HG02981 (cell line): ENCODE data around the gene TEAD4.

ENCODE experiments used
- ATAC-seq: cut with Tn5 transposase; IDR thresholded peaks from one replicate; pipeline ENCODE4 v1.9.1; 2021; ENCODE audit warnings: mild to moderate bottlenecking, moderate library complexity; ENCODE audit not compliant: unreplicated experiment

Gene TEAD4

DNA sequence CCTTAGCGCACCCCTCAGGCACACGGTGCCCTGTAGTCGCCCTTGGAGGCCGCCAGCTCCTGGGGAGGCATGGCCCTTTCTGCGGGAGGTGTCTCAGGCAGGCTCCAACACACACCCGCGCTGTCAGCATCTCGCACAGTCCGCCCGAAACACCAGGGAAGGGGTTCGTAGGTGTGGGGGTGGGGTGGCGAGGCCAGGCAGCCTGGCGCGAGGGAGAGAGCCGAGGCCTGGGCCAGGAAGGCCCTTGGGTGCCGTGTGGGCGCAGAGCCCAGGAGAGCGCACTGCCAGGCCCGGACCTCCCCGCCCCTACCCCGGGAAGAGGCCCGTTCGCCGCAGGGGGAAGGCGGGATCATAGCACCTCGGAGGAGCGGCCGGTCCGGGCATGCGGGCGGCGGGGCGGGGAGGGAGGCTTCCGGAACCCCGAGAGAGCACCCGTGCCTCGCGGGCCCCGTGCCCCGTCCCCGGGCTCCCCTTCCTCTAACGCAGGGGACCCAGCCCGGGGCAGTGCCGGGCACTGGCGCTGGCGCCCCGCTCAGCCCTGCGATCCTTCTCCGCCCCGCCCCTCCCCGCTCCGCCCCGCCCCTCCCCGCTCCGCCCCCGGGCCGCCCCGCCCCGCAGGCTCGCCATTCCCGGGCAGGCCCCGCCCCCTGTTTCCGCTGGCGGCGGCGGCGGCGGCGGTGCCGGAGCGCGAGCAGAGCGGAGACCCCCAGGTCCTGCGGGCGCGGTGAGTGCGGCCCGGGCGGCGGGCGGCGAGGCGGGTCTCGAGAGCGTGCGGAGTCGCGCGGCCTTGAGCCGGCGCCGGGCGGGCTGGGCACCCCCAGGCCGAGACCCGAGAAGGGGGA, 117.8 kb downstream of the TEAD4 start, which contains the start of gene TSPAN9:
Gene TSPAN9 (plus strand): TSS at position 650 of the 842 bp plus-strand sequence. CDS start 123,815 bp downstream, outside the sequence.
- peak; percentile 61 for ATAC-seq

DNA sequence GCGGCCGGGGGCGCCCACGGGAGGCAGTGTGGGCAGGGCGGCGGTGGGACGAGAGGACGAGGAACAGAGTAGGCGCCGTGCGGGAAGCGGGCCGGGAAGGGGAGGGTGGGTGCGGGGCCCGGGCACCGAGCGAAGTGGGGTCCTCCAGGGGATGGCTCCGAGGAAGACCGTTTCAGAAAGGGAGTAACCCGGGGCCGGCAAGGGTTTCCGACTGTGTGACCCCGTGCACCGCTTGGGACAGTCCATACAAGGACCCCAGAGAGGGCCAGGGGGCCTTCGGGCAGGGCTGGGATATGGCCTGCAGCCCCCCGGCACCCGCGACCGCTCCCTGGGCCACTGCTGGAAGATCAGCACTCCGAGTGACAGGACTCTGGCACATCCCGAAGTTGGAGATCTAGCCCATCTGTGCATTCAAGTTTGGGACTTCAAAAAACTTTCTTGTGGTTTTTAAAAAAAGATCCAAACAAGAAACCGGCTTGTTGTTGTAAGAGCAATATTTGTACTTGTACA, 118.4 kb downstream of the TEAD4 start:
- peak; percentile 7 for ATAC-seq

DNA sequence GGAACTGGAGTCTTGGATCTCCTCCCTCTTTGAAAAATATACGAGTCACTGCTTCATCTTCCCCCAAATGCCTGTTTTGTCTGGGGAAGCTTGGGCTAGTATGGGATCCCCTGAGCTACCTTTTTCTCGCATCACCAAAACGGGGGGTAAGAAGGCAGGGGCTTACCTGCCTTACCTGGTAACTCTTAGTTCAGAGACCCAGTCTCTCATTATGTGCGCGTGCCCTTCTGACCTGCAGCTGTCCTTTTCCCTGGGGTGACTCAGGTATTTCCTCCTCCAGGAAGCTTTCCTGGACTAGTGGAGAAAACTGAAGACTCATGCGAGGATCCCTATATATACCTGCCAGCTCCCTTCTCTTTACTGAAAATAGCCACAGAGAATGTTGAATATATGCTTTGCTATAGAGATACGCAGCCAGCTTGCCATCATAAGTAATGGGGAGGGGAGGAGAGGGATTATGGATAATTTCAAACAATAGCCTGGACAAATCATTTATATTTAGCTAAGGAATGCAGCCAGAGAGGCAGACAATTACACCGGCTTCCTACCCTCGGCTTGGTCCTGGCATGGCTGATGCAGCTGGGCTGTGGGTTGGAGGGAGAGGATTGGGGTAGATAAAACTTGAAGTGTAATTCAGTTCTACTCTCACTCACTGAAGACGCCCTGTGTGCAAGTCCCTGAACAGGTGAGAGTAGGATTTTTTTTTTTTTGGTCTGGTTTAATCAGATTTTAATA, 119.1 kb downstream of the TEAD4 start:
- ATAC-seq: no peak

DNA sequence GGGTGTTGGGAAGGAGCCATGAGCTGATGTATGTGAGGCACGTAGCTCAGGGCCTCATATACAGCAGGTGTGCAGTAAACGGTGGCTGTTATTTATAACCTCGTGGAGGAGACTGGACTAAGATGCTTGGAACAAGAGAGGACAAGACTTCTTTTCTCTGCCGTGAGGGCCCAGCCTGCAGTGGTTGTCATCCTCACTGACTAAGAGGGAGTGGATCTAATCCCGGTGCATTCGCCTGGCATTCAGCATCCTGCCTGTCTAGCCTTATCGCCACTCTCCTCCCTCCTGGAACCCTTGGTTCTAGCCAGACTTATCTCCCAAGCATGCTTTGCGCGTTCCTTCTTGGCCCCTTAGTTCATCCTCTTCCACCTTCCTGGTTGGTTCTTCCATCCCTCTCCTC, 121.9 kb downstream of the TEAD4 start:
- no peak for ATAC-seq

GRCh38 chr12:3081886-3082285, 122.7 kb downstream of the TEAD4 start:
- no peak for ATAC-seq

DNA sequence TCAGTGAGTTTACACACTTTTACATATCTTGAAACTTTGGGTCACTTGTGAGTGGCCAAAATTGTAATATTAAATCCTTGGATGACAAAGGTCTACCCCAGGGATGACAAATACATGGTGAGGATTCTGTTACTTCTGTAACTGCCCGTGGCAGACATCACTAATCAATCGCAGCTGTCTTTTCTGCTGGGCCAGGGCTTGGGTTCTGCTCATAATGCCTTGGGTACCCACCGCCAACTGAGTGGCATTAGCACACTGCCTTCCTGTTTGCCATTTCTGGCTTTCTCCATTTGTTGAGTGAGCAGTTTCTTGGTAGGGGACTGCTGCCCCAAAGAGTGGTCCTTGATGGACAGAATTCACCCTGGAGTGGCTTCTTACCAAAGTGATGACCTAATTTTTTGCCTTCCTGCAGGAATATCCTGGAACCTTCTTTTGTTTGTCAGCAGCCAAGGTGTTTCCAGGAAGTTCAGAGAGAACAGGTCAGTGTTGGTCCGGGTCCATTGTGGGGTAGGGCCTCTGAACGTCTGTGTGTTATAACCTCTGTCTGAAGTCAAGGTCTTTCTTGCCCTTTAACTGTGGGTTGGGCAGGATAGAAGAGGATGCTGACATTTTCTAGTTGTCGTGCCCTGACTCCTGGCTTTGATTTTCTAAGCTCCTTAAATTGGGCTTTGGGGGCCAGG, 124.2 kb downstream of the TEAD4 start:
- ATAC-seq: no peak

DNA sequence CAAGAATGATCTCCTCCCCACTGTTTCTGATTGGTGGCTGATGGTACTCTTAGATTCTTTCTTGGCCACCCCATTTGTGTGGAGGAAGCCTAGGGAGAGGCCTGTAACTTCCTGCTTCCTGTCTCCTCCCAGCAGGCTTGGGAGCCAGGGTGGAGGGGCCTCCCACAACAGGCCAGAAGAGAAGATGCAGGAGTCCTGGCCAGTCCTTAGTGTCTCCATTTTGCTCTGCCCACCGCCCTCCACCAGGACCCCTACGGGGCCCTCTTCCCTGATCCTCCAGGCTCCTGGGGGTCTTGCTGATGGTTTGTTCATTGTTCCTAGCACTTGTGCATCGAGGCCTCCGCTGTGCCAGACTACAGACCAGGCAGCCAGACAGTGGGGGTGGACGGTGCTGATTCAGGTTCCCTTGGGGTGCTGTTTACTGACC, 124.7 kb downstream of the TEAD4 start:
- ATAC-seq: no peak

GRCh38 chr12:3084742-3085141, 125.5 kb downstream of the TEAD4 start:
- ATAC-seq: no peak

GRCh38 chr12:3085341-3086139, 126.3 kb downstream of the TEAD4 start:
- ATAC-seq: no peak

GRCh38 chr12:3086211-3086610, 127.0 kb downstream of the TEAD4 start:
- no peak for ATAC-seq

DNA sequence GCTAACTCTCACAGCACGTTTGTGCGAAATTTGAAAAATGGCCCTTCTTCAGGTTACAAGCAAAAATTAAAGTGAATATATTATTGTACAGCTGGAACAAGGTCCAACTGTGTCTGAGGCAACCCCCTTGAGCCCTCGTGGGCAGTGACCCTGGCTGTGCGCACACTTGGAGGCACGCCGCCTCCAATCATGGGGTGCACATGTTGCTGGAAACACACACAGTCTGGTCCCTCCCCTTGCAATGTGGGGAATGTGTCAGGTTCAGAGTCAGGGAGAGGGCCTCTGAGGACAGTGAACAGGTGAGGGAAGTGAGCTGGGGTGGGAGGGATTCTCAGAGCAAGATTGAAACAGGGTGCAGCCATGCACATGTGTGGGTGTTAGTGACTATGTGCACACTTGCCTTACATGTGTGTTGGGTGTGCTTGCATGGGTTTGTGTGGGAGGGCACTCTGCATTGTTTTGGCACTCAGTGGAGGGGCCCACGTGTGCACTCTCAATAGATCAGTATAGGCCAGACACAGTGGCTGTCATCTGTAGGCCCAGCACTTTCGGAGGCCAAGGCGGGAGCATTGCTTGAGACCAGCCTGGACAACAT, 127.6 kb downstream of the TEAD4 start:
- no peak for ATAC-seq

DNA sequence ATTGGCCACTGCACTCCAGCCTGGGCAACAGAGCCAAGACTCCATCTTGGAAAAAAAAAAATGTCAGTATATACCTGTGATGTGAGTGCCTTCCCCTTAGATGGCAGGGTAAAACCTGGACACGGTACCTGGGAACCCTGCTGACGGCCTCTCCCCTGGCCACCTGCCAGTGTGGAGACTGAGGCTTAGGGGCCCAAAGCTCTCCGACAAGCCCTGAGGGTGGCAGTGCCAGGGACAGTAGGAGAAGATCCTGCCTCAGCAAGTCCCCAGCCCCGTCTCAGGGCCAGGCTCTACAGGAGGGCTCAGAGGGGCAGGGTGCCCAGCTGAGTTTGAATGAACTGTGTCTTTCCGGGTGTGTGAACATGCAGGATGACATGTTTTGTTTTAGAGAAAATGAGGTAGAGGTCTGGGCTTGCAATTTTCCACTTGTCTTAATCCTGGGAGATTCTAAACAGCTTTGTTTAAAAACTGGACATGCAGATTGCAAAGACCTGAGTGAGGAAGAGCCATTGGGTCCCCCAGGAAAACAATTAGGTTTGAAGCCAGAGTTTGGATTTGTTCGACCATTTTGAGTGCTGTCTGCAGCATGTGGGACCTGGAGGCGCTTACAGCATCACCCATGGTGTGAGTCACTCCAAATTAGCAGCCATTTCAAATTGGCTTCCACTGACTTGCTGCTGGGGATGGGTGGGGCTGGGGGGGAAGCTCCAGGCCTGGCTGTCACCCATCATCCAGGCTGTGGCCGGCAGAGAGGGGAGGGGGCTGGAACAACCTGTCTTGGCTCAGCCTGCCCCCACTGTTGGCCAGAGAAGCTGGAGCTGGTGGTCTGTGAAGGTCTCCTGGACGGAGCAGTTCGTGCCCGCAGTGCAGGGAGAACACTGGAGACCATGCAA, 128.8 kb downstream of the TEAD4 start:
- no peak for ATAC-seq

- ATAC-seq: no peak
Observed at GRCh38 chr12:3089588-3089987, 130.4 kb downstream of the TEAD4 start.
